ENCODE measurements around the gene KCNQ1OT1.

KCNQ1OT1 gene

GRCh38 chr11:2736577-2737225, 36.9 kb upstream of the KCNQ1OT1 start:
- no peak for DNase-seq (ENCODE audit: low read depth)
- TF ChIP-seq CTCF (conservative IDR thresholded peaks at IDR 0.05; ENCODE audit: low read depth, low read length): no peak
- no peak overlapping the region for H3K4me3 ChIP-seq (ENCODE audit: low read length)

DNA sequence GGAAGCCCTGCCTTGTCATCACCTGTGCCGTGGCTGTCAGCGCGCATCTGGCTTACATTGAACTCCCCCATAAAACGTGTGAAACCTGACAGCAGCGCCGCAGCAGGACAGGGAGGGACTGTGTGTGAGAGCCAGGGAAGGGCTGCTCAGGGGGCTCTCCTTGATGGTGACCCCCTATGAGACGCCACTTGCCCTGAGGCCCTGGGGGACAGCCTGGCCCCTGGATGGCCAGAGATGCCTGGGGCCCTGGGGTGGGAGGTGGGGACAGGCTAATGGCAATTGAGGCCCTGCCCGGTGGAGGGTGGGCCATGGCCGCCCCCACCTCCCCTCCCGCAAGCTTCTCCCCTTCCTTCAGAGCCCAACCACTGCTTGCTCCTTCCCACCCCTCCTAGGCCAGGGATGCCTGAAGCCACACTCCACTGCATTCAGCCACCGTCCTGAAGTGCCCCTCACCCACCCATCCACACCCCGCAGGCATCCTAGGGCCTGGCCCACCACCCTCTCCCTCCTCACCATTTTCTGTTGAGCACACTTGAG, 35.3 kb upstream of the KCNQ1OT1 start:
- no peak for TF ChIP-seq CTCF (conservative IDR thresholded peaks at IDR 0.05; ENCODE audit: low read depth, low read length)
- no peak for DNase-seq (ENCODE audit: low read depth)

DNA sequence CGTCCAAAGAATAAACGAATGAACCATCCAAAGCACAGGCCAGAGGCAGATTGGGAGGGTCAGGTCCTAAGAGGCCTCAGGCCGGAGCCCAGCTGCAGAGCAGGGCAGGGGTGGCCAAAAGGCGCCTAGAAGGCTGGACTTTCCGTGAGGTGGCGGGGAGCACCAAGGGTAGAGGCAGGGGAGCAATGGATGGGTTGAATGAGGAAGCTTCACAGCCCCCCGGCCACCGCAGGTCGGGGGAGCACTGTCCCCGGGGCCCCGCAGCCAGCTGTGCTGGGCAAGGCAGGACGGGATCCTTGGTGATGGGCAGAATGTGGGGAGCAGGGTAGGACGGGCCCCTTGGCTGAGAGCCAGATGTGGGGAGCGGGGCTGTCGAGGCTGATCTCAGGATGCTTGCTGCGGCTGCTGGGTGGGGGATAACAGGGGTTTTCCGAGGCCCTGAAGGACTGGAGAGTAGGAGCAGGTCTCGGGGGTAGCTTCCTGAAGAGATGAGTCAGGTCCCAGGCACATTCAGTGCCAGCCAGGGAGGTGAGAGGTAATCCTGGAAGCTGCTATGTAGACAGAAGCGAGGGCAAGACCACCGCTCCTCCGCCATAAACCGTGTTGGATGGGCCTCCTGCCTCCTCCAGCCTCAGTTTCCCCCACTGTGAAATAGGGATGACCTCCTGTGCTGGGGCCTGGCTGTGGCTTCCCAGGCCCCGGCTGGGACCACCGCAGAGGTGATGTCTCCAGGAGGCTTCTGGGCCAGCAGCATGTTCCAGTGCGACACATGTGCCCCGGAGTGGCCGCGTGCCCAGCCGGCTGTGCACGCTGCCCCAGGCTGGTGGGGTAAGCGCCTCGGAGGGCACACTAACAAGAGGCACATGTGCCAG, 34.6 kb upstream of the KCNQ1OT1 start:
- no peak for DNase-seq (ENCODE audit: low read depth)
- no peak overlapping the region for H3K4me3 ChIP-seq (ENCODE audit: low read length)
- no peak for TF ChIP-seq CTCF (conservative IDR thresholded peaks at IDR 0.05; ENCODE audit: low read depth, low read length)

More for the DNA sequence above, 35.3 kb upstream of the KCNQ1OT1 start:
- no peak overlapping the region for H3K4me3 ChIP-seq (ENCODE audit: low read length)

DNA sequence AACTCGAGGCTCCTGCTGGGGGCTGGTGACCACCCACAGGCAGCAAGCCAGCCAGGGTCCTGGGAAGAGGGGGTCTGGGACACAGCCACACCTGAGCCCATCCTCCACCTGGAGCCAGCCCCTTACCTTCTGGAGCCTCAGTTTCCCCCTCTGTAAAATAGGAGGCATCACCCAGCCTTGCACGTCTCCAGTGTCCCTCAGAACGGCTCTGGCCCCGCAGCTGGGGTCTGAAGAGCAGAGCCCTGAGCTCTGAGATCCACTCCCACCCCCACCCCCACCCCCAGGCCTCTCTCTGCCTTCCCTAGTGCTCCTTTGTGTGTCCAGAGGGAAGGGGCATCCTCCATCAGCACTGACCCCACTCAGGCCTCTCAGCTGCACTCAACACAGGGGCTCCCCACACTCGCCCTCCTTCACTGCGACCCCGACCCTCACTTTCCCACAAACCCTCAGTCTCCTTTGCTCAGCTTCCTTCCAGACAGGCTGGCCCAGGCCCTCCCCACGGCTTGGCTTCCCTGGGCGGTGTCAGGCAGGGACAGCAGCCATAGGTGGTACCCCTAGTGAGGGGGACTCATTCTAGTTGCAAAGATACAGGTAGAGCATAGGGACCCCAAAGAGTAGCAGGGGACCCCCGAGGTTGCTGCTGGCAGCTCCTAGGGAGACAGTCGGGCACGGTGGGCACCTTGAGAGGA, 33.3 kb upstream of the KCNQ1OT1 start:
- H3K4me3 ChIP-seq (ENCODE audit: low read length): no peak overlapping the region
- TF ChIP-seq CTCF (conservative IDR thresholded peaks at IDR 0.05; ENCODE audit: low read depth, low read length): no peak
- no peak for DNase-seq (ENCODE audit: low read depth)

- no peak for TF ChIP-seq CTCF (conservative IDR thresholded peaks at IDR 0.05; ENCODE audit: low read depth, low read length)
- H3K4me3 ChIP-seq (ENCODE audit: low read length): no peak overlapping the region
- DNase-seq (ENCODE audit: low read depth): no peak
These were observed 32.6 kb upstream of the KCNQ1OT1 start for GRCh38 chr11:2732261-2732939.
